ENCODE measurements around the gene CDH4.

Gene CDH4

GRCh38 chr20:61746781-61747180 is 494.7 kb downstream of the CDH4 start:
- DNase-seq: no peak

DNA sequence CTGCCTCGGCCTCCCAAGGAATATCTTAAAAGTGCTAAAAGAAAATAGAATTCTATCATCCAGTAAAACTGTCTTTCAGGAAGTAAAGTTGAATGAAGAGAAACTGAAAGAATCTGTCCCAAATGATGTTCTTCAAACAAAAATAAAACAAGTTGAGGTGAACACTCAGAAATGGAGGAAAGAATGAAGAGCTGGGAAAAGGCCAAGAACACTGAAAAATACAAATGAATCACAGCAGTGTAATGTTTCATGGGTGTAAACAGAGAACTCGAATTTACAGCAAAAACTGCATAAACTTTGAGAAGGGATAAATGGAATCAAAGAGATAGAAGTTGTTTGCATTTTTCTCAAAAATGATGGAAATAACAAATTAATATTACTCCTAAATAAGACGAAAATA is 496.3 kb downstream of the CDH4 start:
- no peak for DNase-seq

DNA sequence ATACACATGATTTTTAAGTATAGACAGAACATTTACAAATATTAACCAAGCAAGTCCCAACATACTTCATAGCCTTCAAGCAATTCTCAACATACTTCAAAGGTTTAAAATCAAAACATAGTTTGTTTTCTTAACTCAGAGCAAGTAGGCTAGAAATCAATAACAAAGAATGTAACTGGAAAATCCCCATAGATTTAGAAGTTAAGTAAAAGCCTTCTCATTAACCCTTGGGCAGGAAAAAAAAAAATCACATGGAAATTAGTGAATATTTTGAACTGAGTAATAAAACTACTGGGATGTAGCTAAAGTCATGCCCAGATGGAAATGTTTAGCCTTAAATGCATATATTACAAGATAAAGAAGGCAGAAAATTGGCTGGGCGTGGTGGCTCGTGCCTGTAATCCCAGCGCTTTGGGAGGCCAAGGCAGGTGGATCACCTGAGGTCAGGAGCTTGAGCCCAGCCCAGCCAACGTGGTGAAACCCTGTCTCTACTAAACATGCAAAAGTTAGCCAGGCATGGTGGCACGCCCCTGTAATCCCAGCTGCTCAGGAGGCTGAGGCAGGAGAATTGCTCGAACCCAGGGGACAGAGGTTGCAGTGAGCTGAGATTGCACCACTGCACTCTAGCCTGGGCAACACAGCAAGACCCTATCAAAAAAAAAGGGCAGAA is 497.5 kb downstream of the CDH4 start:
- DNase-seq: no peak

DNA sequence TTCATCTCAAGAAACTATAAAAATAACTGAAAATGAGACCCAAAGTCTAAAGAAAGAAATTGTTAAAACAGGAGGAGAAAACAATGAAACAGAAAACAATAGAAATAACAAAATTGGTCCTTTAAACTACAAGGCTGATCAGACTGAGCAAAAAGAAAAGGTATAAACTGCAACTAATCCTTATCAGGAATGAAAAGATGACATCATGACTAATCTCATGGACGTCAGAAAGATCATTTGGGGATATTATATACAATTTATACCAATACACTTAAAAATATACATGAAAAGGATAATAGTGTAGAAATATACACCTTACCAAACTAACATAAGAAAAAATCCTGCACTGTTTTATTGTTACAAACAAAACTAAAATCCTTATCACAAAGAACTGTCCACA is 498.0 kb downstream of the CDH4 start:
- no peak for DNase-seq

GRCh38 chr20:61752576-61752975 is 500.5 kb downstream of the CDH4 start:
- no peak for DNase-seq

GRCh38 chr20:61753316-61753942 is 501.4 kb downstream of the CDH4 start:
- DNase-seq: no peak

GRCh38 chr20:61753987-61754956 is 502.2 kb downstream of the CDH4 start:
- no peak for DNase-seq

DNA sequence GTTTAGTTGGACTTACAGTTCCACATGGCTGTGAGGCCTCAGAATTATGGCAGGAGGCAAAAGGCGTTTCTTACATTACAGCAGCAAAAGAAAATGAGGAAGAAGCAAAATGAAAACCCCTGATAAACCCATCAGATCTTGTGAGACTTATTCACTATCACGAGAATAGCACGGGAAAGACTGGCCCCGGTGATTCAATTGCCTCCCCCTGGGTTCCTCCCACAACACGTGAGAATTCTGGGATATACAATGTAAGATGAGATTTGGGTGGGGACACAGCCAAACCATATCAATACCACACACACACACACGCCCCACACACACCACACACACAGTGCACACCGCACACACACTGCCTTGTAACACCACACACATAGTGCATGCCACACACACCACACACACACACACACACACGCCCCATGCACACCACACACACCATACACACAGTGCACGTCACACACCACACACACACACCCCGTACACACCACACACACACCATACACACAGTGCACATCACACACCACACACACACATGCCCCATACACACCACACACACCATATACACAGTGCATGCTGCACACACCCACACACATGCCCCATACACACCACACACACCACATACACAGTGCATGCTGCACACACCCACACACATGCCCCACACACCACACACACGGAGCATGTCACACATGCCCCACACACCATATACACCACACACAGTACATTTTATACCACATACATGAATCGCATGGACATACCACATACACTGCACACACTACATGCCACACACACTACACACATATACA is 503.1 kb downstream of the CDH4 start:
- DNase-seq: no peak

DNA sequence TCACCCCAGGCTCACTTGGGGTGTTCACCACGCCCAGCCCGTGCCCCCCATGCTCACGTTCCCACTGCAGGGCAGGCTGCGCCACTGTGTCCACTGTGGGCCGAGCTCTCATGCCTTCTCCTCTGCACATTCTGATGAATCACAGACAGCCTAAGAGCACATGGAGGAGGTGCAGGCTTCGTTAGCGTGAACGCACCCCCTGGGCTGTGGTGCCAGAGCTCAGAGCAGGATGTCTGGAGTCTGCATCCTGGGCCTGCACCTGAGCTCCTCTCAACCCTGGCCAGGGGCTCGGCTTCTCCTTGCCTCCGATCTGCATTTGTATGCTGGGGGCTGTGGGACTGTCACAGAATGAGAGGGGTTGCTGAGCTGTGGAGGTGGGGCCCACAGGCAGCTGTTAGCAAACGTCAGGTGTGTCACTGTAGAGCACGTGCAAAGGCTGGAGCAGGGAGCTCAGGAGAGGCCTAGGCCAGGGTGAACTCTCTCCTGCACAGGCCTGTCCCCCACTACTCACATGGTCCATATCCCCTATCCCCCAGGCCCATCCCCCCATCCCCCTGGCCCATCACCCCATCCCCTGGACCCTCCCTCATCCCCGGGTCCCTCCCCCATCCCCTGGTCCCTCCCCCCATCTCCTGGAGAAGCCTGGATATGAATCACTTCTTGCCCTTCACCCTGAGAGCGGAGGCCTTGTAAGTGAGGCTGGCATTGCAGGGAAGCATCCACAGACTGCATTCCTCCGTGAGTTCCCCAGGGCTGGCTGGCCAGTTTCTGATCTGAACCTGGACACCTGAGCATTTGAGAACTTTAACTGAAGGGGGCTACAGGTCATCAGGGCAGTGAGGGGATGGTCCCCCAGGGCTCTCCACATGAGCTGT is 504.1 kb downstream of the CDH4 start:
- no peak for DNase-seq

GRCh38 chr20:61756966-61757677 is 505.1 kb downstream of the CDH4 start:
- DNase-seq: no peak

DNA sequence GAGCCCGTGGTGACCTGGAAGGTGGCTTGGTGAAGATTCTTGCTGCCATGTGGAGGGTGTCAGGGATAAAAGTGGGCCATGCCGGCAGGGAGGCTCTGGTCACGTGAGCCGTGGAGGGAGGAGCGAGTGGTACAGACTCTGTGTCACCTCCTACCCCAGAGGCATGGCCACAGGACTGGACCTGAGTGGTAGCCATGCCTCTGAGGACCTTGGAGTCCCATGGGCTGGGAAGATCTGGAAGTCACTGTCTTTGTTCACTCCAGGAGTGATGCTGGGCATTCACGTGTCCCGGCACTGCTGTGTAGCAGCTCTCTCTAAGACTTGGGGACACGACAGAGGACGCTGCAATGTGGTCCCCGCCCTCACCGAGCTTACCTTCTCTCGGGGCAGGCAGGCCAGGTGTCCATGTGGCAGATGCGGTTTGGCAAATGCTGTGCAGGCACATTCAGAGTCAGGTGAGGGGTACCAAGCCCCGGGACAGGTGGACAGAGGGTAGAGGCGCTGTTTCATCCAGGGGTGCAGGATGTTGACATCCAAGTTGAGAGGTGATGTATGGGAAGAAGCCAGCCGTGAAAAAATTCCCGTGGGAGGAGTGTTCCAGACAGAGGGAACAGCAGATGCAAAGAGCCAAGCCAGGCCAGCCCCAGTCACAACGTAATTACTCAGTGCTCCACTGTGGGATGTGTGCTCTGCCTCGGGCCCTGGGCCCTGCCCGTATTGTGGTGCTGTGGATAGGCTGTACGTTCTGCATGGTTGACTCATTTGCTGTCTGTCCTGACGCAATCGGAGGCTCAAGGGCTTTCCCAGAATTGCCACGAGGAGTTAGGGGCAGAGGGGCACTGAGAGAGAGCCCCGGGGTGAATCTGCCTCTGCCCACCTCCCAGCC is 505.9 kb downstream of the CDH4 start:
- DNase-seq: no peak

- DNase-seq: no peak
These were observed 506.6 kb downstream of the CDH4 start for GRCh38 chr20:61758564-61759200.

GRCh38 chr20:61759286-61760065 is 507.4 kb downstream of the CDH4 start:
- no peak for DNase-seq

GRCh38 chr20:61760321-61760720 is 508.3 kb downstream of the CDH4 start:
- no peak for DNase-seq

DNA sequence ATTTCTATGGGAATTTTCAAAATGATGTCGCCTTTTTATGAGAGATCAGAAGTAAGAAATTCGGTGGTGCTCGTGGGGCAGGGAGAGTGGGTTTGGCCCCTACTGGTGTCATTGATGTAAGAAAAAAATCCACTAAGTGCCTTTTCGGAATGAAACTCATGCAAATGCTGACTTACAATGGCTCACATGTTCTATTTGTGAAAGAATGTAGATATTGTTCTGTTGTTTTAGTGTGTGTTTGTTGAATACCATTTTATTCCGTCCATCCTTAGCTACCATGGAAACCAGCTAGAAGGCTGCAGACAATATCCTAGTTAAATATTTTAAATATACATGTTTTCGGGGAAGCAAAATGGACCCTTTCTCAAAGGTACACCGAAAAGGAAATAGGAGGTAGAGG is 508.7 kb downstream of the CDH4 start:
- no peak for DNase-seq

- no peak for DNase-seq
These were observed 509.5 kb downstream of the CDH4 start for GRCh38 chr20:61761453-61762166.

GRCh38 chr20:61762167-61762710 is 510.2 kb downstream of the CDH4 start:
- no peak for DNase-seq
